H1 (cell line): ENCODE measurements around the gene ADCYAP1. TPM values are rescaled to one million over a fixed set of nuclear protein-coding genes. Genes with fewer than 3 reads are reported as not detected.

Experiments
- CTCF ChIA-PET: fragments of 300-600 bp; sonication (Branson Sonifier 250); formaldehyde crosslinking; loops from one replicate; lab custom pipeline; 2021; ENCODE audit not compliant: partially characterized antibody; lab: Charles Lee
- POLR2A ChIA-PET: fragments of 300-600 bp; sonication (Branson Sonifier 250); formaldehyde crosslinking; loops from one replicate; lab custom pipeline; 2021; ENCODE audit warnings: inconsistent platforms; ENCODE audit not compliant: partially characterized antibody; lab: Charles Lee
- DNase-seq, 2 experiments: peaks; one replicate each; pipeline versions ENCODE4 v3.0.0 to v3.0.0-alpha.2; 2010 to 2022; ENCODE audit warnings: low spot score in 2 of 2, low read depth in 1 of 2, mixed read lengths in 1 of 2
- FAIRE-seq: peaks from 2 replicates; lab custom pipeline; 2011; peaks lifted over from hg19 to GRCh38; lab: Jason Lieb, UNC
- H2AFZ ChIP-seq: 2 replicates; pipeline ENCODE4 v1.8.1; 2012; ENCODE audit warnings: low read length, inconsistent platforms
- H2AK5ac ChIP-seq: 2 replicates; pipeline ENCODE4 v1.6.1; 2013; ENCODE audit warnings: low read depth, low read length
- H2BK120ac ChIP-seq: replicated peaks from 2 replicates; pipeline ENCODE3; 2013; ENCODE audit warnings: low read depth, low read length, inconsistent platforms
- H2BK12ac ChIP-seq: 2 replicates; pipeline ENCODE4 v1.6.1; 2013; ENCODE audit warnings: low read depth, low read length
- H2BK15ac ChIP-seq: 2 replicates; pipeline ENCODE4 v1.6.1; 2013; ENCODE audit warnings: low read length
- H2BK20ac ChIP-seq: 2 replicates; pipeline ENCODE4 v1.6.1; 2013; ENCODE audit warnings: low read length
- H2BK5ac ChIP-seq: 2 replicates; pipeline ENCODE4 v1.6.1; 2013; ENCODE audit warnings: low read depth, low read length
- H3K14ac ChIP-seq: 2 replicates; pipeline ENCODE4 v1.6.1; 2013; ENCODE audit warnings: inconsistent platforms; ENCODE audit not compliant: insufficient read length
- H3K18ac ChIP-seq: 2 replicates; pipeline ENCODE4 v1.6.1; 2013; ENCODE audit warnings: low read length; ENCODE audit errors: extremely low read depth
- H3K23ac ChIP-seq: 2 replicates; pipeline ENCODE4 v1.6.1; 2013; ENCODE audit warnings: inconsistent platforms; ENCODE audit not compliant: insufficient read length
- H3K23me2 ChIP-seq: 2 replicates; pipeline ENCODE4 v1.6.1; 2013; ENCODE audit warnings: low read depth, low read length
- H3K27ac ChIP-seq: 2 replicates; pipeline ENCODE4 v1.6.1; 2011; ENCODE audit warnings: low read depth, low read length, inconsistent platforms
- H3K27me3 ChIP-seq, 4 experiments: replicated peaks in 1 of 4; 1 replicate in 1 of 4; 2 replicates in 3 of 4; pipeline versions ENCODE4 v1.6.1 to v1.8.1; 2011 to 2013; ENCODE audit warnings: low read length in 3 of 4, mild to moderate bottlenecking in 3 of 4, inconsistent platforms in 2 of 4, mixed read lengths in 2 of 4, moderate library complexity in 1 of 4; ENCODE audit not compliant: control insufficient read depth in 3 of 4, insufficient read depth in 3 of 4; ENCODE audit errors: extremely low read depth in 1 of 4
- H3K36me3 ChIP-seq, 4 experiments: 2 replicates each; pipeline versions ENCODE4 v1.6.1 to v1.8.1; 2011 to 2013; ENCODE audit warnings: mild to moderate bottlenecking in 4 of 4, low read length in 3 of 4, moderate library complexity in 2 of 4, control low read depth in 1 of 4, inconsistent platforms in 1 of 4; ENCODE audit not compliant: insufficient read depth in 4 of 4, control insufficient read depth in 2 of 4
- H3K4ac ChIP-seq: replicated peaks from 2 replicates; pipeline ENCODE3; 2013; ENCODE audit warnings: low read length, low read depth, mixed read lengths, inconsistent platforms; ENCODE audit not compliant: insufficient read length
- H3K4me1 ChIP-seq, 4 experiments: replicated peaks in 1 of 4; 1 replicate in 1 of 4; 2 replicates in 3 of 4; pipeline versions ENCODE4 v1.6.1 to v1.8.1; 2011 to 2013; ENCODE audit warnings: low read length in 3 of 4, inconsistent platforms in 2 of 4, mixed read lengths in 1 of 4; ENCODE audit not compliant: insufficient read depth in 4 of 4, control insufficient read depth in 3 of 4
- H3K4me2 ChIP-seq, 2 experiments: 2 replicates each; pipeline versions ENCODE4 v1.6.1 to v1.8.1; 2011 to 2013; ENCODE audit warnings: low read depth in 2 of 2, low read length in 2 of 2, control low read depth in 1 of 2, inconsistent platforms in 1 of 2, mild to moderate bottlenecking in 1 of 2; ENCODE audit not compliant: insufficient read depth in 1 of 2
- H3K4me3 ChIP-seq, 4 experiments: fragments of 200-600, 300-600 bp in 1 of 4; sonication (generic), shearing (Covaris generic), sonication (Bioruptor Twin) in 1 of 4; 2 replicates each; pipeline versions ENCODE4 v1.5.1 to v1.8.1; 2011 to 2016; ENCODE audit warnings: low read length in 4 of 4, low read depth in 3 of 4, control low read depth in 2 of 4, inconsistent platforms in 2 of 4, mild to moderate bottlenecking in 2 of 4, mixed read lengths in 1 of 4, moderate library complexity in 1 of 4; ENCODE audit not compliant: insufficient read depth in 2 of 4; ENCODE audit errors: extremely low read depth in 1 of 4
- H3K56ac ChIP-seq: replicated peaks from 2 replicates; pipeline ENCODE3; 2013; ENCODE audit warnings: low read depth, mild to moderate bottlenecking, mixed read lengths, low read length, inconsistent platforms; ENCODE audit not compliant: insufficient read length
- H3K79me1 ChIP-seq: 2 replicates; pipeline ENCODE4 v1.6.1; 2013; ENCODE audit warnings: low read depth, low read length, control low read depth
- H3K79me2 ChIP-seq, 2 experiments: 2 replicates each; pipeline versions ENCODE4 v1.6.1 to v1.8.1; 2012 to 2013; ENCODE audit warnings: low read length in 2 of 2, mild to moderate bottlenecking in 2 of 2, inconsistent platforms in 1 of 2; ENCODE audit not compliant: insufficient read depth in 2 of 2, control insufficient read depth in 1 of 2
- H3K9ac ChIP-seq, 4 experiments: replicated peaks in 1 of 4; 1 replicate in 1 of 4; 2 replicates in 3 of 4; pipeline versions ENCODE4 v1.6.1 to v1.8.1; 2011 to 2013; ENCODE audit warnings: low read depth in 3 of 4, low read length in 3 of 4, control low read depth in 2 of 4, mild to moderate bottlenecking in 2 of 4, moderate library complexity in 2 of 4, inconsistent platforms in 1 of 4; ENCODE audit errors: extremely low read depth in 1 of 4
- H3K9me3 ChIP-seq, 2 experiments: 2 replicates each; pipeline versions ENCODE4 v1.6.1 to v1.8.1; 2012 to 2013; ENCODE audit warnings: mild to moderate bottlenecking in 2 of 2, moderate library complexity in 2 of 2, control low read depth in 1 of 2, inconsistent platforms in 1 of 2, low read depth in 1 of 2, low read length in 1 of 2, mixed read lengths in 1 of 2; ENCODE audit not compliant: insufficient read depth in 2 of 2
- H4K20me1 ChIP-seq, 2 experiments: replicated peaks in 1 of 2; 2 replicates each; pipeline versions ENCODE3 to v1.8.1; 2011 to 2013; ENCODE audit warnings: inconsistent platforms in 2 of 2, low read length in 2 of 2, mild to moderate bottlenecking in 1 of 2; ENCODE audit not compliant: insufficient read depth in 2 of 2, control insufficient read depth in 1 of 2
- H4K5ac ChIP-seq: 2 replicates; pipeline ENCODE4 v1.6.1; 2013; ENCODE audit warnings: low read length, low read depth, mixed read lengths, inconsistent platforms; ENCODE audit not compliant: insufficient read length
- H4K8ac ChIP-seq: 2 replicates; pipeline ENCODE4 v1.8.0; 2013; ENCODE audit warnings: mild to moderate bottlenecking, moderate library complexity, low read length, inconsistent platforms; ENCODE audit not compliant: insufficient read depth; ENCODE audit errors: extremely low read depth
- H4K91ac ChIP-seq: replicated peaks from 2 replicates; pipeline ENCODE3; 2013; ENCODE audit warnings: low read length, mixed read lengths, inconsistent platforms; ENCODE audit not compliant: insufficient read length
- BRCA1 ChIP-seq: IDR thresholded peaks from 2 replicates; pipeline ENCODE4 v1.6.1; 2012; ENCODE audit warnings: low read depth, low read length, improper control_type of control experiment
- CBX5 ChIP-seq: fragments of 300-800, 300-1000 bp; sonication (generic); IDR thresholded peaks from 2 replicates; pipeline ENCODE4 v1.7.1; 2016; ENCODE audit warnings: antibody characterized with exemption, low read length, low read depth
- CTBP2 ChIP-seq: IDR thresholded peaks from 2 replicates; pipeline ENCODE4 v1.7.0; 2011; ENCODE audit warnings: borderline replicate concordance, mild to moderate bottlenecking, moderate library complexity, mixed read lengths, low read length; ENCODE audit not compliant: insufficient read depth, insufficient read length
- CTCF ChIP-seq, 3 experiments: IDR thresholded peaks; 1 replicate in 2 of 3; 2 replicates in 1 of 3; pipeline versions ENCODE4 v1.5.1 to v1.6.1; 2011; ENCODE audit warnings: low read length in 3 of 3, mild to moderate bottlenecking in 3 of 3, inconsistent platforms in 2 of 3, low read depth in 1 of 3, moderate library complexity in 1 of 3; ENCODE audit not compliant: insufficient read depth in 1 of 3; ENCODE audit errors: control extremely low read depth in 1 of 3
- EP300 ChIP-seq, 2 experiments: IDR thresholded peaks; 1 replicate in 1 of 2; 2 replicates in 1 of 2; pipeline ENCODE4 v1.6.1; 2011 to 2012; ENCODE audit warnings: low read depth in 2 of 2, low read length in 2 of 2, mild to moderate bottlenecking in 2 of 2, borderline replicate concordance in 1 of 2, inconsistent platforms in 1 of 2, moderate library complexity in 1 of 2
- GTF2F1 ChIP-seq: IDR thresholded peaks from 2 replicates; pipeline ENCODE4 v1.6.1; 2012; ENCODE audit warnings: low read depth, low read length, improper control_type of control experiment, borderline replicate concordance
- KDM1A ChIP-seq: fragments of 200-600, 300-600 bp; sonication (generic); IDR thresholded peaks from 2 replicates; pipeline ENCODE4 v1.7.1; 2016; ENCODE audit warnings: mild to moderate bottlenecking, low read length, borderline replicate concordance
- SRF ChIP-seq: IDR thresholded peaks from 2 replicates; pipeline ENCODE4 v1.6.1; 2011; ENCODE audit warnings: mild to moderate bottlenecking, low read depth, low read length, moderate library complexity
- TBP ChIP-seq: IDR thresholded peaks from 2 replicates; pipeline ENCODE4 v1.6.1; 2011; ENCODE audit warnings: low read depth, low read length, improper control_type of control experiment
- WGBS, 2 experiments: shearing (Covaris generic) in 1 of 2; methylation state at CpG; one replicate each; pipeline versions ENCODE4 v1.1.6 to v1.1.7; 2013 to 2015; ENCODE audit warnings: low lambda C conversion rate in 2 of 2, mixed read lengths in 2 of 2, inconsistent platforms in 1 of 2, low coverage in 1 of 2, missing lambda C conversion rate in 1 of 2; ENCODE audit not compliant: insufficient replicate concordance in 2 of 2, insufficient coverage in 1 of 2, insufficient read length in 1 of 2; ENCODE audit errors: extremely low coverage in 1 of 2, missing lambda C conversion rate in 1 of 2; 5-methylcytosine and 5-hydroxymethylcytosine counted together
- polyA plus RNA-seq, 7 experiments: library from polyadenylated mRNA; depleted of rRNA in 3 of 7; stranded (reverse) in 5 of 7; unstranded in 2 of 7; fragments of >200 nt in 5 of 7; fragments of 200-250 nt in 2 of 7; gene quantifications; 1 replicate in 5 of 7; 2 replicates in 1 of 7; 4 replicates in 1 of 7; pipeline versions ENCODE4 v1.2.1 to v1.2.3, GENCODE V29; 2011 to 2013; ENCODE audit warnings: missing spikeins in 2 of 7, mixed read lengths in 2 of 7
- total RNA-seq: library from RNA; stranded (reverse); fragmentation: NEBNext Ultra II Directional; extraction: Animal tissue kit (Norgen Biotek cat#: 25700); gene quantifications from 2 replicates; pipeline ENCODE4 v1.2.1, GENCODE V29; 2021

Gene ADCYAP1
- total and polyA plus RNA-seq, 2 of the 8 experiments (the other 6 are each of a cell fraction or from before 2014, with no cell fraction given): 0.02 TPM; not detected in 1

GRCh38 chr18:949724-950631, 45.3 kb downstream of the ADCYAP1 start:
- no peak overlapping the region for H3K18ac ChIP-seq
- no peak overlapping the region; the same call in 1 of the 2 replicates for H4K8ac ChIP-seq
- ChIA-PET CTCF (interaction anchor here (1.2 to 3.7 kb wide), 2 partner anchors 8 to 12 kb away, joined by 3 to 12 read pairs; no protein-coding TSS in a partner anchor), POLR2A (no interaction called here)
- H2BK120ac ChIP-seq: no peak overlapping the region
- no peaks in the 10 kb centered on the region for H3K9me3 ChIP-seq
- no peaks in the 10 kb centered on the region for H3K79me2 ChIP-seq
- no peak overlapping the region for H4K5ac ChIP-seq
- H3K23ac ChIP-seq: no peak overlapping the region
- no peaks in the 10 kb centered on the region for H3K27me3 ChIP-seq
- H3K79me1 ChIP-seq: no peaks in the 10 kb centered on the region
- no peak overlapping the region for H3K9ac ChIP-seq
- H3K4ac ChIP-seq: no peak overlapping the region
- H3K4me2 ChIP-seq: no peak overlapping the region
- no peaks in the 10 kb centered on the region for H4K20me1 ChIP-seq
- H2BK20ac ChIP-seq: no peak overlapping the region
- no peaks in the 10 kb centered on the region for H3K36me3 ChIP-seq
- 69% methylated on average over 9 of the region's 9 CpGs; no CpG with 5 or more reads in 1 of the 2 experiments for WGBS, 2 experiments
- no peak for DNase-seq
- H2BK12ac ChIP-seq: no peak overlapping the region
- no peak overlapping the region for H3K14ac ChIP-seq
- H3K23me2 ChIP-seq: no peaks in the 10 kb centered on the region
- no peak overlapping the region for H2BK15ac ChIP-seq
- no peak overlapping the region for H3K56ac ChIP-seq
- H4K91ac ChIP-seq: no peak overlapping the region
- peaks cover 0 to 3% (median 0%) of the 10 kb centered on the region in 4 experiments; a peak in 1 of 7 replicates for H3K4me1 ChIP-seq
- no peak overlapping the region for H3K27ac ChIP-seq
- no peak overlapping the region for H2AFZ ChIP-seq
- FAIRE-seq: no peak
- H2BK5ac ChIP-seq: no peak overlapping the region; the same call in 1 of the 2 replicates
- no peak overlapping the region for H2AK5ac ChIP-seq
- H3K4me3 ChIP-seq: no peak overlapping the region
- no peak for TF ChIP-seq CTBP2
- TF ChIP-seq KDM1A: no peak
- no peak for TF ChIP-seq BRCA1
- no peak for TF ChIP-seq EP300 (IDR thresholded peaks at IDR 0.05; ENCODE audit: borderline replicate concordance in 1 of 2, low read depth in 2 of 2, low read length in 2 of 2)
- no peak for TF ChIP-seq GTF2F1
- TF ChIP-seq CTCF (IDR thresholded peaks at IDR 0.05; ENCODE audit: control extremely low read depth in 1 of 3, insufficient read depth in 1 of 3, low read depth in 1 of 3, low read length in 3 of 3): no peak
- no peak for TF ChIP-seq TBP
- TF ChIP-seq SRF: no peak
- TF ChIP-seq CBX5: no peak
